ENCODE results near the gene HOXB5.
A peak's percentile ranks its signal among the peaks of the same experiment; 100 is the strongest.

HOXB5 gene

DNA sequence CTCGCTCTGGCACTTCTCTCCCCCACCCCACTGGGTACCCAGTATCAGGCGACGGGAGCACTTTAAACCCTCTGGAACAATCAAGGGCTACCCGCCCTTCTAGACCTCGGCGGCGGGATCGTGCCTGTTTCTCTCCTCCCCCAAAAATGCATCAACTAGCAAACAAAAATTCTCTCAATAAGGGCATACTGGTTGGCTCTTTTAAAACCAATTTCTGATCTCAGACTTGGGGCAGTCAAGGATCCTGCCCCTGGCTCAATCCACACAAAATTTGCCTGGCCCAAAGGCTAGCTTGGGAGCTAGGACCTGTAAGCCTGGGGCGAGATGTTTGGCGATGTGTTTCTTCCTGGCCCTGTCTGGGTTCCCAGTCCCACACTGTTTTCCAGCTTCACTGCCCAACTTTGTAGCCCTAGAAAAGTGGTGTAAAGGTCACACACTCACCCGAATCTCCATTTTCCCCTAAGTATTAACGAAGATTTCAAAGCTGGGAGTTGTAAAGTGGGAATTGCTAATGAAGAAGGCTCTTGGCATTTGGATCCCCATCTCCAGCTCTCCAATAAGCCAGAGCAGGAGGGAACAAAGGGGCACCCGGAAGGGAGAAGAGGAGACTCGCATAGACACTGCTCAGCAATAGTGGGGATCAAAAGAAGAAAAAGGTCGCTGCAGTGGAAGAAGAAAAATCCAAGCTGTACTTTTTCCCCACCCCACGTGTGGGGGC, 34.3 kb downstream of the HOXB5 start:
- DNase-seq: no peak

DNA sequence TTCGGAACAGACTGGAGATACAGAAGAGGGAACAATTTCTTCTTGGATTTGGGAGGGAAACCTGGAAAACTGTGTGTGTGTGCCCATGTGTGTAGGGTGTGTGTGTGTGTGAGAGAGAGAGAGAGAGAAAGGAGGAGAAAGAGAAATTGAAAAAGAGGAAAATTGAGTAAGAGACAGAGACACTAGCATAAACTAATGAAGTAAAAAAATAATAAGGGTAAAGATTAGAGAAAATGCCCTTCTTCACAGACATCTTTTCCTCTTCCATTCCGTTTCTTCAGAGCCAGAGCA, 34.8 kb downstream of the HOXB5 start:
- DNase-seq: no peak

DNA sequence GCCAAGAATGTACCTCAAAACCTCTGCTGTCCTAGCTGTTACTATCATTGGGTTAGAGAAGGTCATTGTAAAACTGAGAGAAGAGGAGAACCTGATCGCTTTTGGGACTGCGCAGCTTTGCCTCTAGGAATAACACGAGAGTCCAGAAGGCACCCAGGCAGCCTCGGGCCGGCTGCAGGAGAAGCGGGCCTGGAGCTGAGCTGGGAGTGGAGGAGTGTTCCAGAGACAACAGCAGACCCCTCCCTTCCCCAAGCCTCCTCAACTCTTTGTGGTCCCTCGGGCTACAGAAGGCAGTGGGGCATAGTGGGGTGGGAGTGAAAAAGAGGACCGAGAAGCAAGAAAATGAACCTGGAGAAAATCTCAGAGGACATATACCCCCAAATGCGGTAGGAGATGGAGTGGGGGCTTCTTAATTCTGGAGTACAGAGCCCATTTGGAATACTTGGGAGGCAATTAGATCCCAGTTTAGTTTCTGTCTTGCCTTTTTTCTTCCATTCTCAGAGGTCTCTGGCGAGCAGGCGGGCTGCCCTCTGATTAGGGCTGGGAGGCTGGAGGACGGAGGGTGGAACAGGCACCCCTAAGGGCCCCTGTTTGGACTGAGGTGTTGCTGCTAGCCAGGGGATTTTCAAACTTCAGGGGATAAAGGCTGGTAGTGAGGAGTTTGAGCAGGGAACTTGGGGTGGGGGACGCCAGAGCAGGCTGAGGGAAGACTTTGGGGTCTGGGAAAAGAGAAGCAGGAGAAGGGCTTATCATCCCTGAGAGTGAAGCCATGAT, 35.3 kb downstream of the HOXB5 start:
- DNase-seq: no peak

DNA sequence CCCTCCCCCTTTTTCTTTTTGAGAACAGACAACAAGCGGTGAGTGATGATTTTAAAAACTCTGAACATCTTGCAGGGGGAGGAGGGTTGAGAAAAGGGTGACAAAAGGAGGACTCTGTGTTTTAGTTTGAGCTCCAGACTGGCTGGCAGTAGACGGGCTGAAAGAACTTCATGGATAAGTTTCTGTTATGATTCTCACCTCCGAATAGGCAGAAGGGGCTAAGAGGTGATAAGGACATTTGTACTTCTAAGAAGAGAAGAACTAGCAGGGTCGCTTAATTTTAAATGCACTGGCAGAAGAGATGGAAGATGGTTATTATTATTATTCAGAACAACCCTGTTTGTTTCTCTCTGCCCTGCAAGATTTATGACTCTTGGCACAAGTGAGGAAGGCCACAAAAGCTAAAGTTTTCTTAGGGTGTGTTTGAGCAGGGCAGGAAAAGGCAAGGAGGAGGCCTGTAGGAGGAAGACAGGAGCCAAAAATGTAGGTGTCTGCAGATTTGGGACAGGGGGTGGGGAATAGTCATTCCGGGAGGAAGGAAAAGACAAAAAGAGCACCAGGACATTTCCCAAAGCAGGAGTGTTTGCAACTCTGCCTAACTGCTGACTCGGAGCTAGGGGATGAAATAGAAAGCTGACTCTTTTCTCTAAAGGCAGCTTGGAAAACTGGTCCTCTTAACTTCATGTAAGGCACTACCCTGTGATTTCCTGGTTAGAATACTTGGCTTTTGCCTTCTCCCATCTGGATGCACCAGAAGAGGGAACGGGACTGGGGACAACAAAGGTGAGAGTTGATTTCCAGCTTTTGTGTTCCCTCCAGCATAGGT, 36.8 kb downstream of the HOXB5 start:
- no peak for DNase-seq

DNA sequence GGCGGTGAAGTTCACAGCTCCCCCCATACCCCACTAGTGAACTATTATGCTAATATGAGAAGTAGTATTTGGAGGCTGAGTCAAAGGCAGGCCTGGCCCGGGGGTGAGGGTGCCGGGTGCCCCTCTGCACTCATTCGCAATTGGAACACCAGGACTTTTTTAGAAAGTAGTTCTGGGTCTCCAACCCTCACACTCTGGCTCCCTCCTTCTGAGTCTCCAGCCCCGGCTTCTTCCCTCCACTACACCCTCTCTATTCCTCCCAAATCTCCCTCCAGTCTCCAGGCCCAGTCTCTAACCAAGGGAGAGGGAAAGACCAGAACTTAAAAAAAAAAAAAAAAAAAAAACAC, 37.4 kb downstream of the HOXB5 start:
- DNase-seq: no peak

DNA sequence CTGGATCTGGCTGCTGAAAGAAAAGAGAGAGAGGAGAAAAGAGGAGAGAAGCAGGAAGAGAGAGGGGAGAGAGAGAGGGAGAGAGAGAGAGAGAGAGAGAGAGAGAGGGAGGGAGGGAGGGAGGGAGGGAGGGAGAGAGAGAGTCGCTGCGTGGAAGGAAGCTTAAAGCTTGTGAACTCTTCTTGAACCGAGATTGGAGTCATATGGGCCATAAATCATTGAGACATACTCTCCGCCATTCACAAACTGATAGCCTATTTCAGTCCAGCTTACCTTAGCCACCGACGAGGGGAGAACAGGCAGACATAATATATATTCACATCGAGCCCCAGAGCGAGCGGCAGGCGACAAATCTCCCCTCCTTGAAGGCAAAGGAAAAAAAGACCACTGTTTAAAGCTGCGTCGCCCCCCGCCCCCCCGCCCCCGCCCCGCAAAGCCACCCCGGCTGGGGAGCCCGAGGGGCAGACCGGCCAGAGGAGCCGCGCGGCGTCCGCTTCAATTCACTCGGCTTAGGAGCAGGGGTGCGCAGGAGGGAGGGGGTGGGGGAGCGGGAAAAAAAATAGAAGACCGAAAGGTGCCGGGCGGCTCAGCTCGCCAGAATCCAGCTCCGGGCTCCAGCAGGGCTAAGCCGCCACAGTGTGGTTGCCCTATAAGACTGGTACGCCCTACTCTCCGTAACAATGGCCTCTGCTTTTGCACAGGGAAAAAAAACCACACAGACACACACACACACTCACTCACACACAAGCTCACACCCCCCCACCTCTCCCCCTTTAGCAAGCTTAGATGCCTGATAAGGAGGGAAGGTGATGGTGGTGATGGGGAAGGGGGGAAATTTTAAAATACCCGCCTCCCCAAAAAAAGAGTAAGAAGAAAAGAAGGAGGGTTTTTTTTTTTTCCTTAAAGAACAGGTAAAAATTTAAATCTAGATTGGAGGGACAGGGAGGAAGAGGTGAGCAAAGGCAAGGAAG, 38.0 kb downstream of the HOXB5 start:
- DNase-seq: peak; percentile 88

DNA sequence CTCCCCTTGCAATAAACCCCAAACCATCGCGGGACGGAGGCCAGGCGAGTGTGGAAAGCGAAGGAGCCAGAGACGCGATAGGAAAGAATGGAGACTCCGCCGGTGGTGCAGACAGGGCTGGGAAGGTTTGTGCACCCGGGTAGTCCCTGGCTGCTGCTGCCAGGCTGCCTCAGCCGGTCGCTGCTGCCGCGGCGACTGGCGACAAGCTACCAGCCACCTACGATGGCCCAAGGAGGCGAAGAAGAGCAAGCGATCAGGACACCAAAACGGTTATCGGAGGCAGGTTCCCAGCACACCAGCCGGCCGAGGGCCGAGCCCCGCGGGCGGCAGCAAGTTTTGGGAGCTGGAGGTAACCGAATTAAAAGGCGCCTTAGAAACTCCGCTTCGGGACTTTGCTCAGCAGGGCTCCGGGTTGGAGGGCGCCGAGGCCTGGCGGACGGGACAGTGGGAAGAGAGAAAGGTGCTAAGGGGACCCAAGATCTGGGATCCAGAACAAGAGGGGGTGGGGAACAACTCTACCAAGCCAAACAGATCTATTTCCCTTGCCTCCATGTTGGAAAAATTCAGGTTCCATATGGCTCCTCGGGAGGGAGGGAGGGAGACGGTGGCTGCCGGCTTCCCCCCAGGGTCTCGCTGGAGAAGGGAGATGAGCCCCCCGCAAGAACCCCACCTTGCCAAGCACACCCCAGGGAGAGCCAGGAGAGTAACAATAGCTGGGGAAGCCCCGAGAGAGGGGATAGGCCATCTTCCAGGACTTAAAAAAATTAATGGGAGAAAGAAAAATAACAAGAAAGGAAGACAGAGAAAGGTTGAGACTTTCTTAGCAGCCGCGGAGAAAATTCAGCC, 38.9 kb downstream of the HOXB5 start:
- no peak for DNase-seq

DNA sequence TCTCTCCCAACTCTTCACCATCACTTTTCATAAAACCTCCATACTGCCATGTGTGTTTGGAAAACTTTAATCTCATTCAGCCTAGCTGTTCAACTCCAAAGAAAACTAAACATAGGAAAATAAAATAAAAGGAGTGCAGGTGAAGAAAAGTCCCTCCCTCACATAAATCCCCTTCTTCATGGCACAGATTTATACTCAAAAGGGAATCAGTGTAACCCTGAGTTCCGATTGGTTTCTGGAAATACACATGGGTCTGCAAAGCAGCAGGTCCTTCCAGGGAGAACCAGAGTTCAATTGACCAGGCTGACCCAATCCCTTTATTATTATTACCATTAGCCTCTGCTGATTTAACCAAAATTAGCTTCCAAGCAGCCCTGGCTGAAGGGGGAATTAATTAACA, 39.8 kb downstream of the HOXB5 start:
- no peak for DNase-seq

DNA sequence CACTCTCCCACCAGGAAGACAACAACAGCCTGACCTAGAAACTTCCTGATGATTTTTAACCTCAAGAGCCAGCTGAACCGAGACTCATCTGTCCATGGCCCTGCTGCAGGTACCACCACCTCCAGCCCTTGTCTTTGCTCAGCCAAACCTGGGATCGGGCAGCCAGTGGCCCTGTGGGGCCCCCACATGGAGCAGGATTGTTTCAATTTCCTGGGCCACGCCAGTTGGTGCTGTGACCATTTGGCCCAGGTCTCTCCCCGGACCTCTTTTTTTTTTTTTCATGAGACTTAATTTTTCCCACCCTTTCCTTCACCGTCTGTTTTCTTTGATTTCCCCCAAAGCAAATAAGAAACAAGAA, 40.4 kb downstream of the HOXB5 start:
- no peak for DNase-seq

DNA sequence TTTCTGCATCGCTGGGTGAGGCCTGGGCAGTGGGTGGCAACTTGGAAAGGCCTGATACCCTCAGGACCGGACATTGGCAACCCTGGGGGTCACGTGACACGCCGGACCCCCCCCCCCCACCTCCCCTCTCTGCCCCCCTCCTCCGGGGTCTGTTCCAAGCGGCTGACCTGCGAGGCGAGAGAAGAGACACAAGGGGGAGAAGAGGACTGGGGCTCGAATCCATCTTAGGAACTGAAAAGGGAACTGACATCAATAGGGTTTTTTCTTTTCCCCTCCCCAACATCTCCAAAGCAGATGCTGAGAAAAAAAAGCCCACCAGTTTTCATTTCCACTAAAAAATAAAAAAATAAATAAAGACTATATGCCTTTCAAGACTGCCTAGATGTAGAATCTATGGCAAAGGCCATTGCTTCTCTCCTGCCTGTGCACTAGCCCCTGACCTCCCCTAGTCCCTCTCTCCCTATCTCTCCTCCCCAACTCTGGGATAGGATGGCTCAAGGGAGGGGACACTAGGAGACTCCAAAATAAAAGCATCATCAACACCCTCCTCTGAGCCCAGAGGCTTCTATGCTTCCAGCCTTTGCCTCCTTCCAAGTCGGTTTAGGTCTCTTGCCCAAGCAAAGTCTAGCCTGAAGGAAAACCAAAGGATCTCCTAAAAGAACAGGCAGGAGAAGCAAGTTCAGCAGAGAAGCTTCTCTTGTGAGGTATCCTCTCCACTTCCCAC, 41.0 kb downstream of the HOXB5 start:
- DNase-seq: no peak

DNA sequence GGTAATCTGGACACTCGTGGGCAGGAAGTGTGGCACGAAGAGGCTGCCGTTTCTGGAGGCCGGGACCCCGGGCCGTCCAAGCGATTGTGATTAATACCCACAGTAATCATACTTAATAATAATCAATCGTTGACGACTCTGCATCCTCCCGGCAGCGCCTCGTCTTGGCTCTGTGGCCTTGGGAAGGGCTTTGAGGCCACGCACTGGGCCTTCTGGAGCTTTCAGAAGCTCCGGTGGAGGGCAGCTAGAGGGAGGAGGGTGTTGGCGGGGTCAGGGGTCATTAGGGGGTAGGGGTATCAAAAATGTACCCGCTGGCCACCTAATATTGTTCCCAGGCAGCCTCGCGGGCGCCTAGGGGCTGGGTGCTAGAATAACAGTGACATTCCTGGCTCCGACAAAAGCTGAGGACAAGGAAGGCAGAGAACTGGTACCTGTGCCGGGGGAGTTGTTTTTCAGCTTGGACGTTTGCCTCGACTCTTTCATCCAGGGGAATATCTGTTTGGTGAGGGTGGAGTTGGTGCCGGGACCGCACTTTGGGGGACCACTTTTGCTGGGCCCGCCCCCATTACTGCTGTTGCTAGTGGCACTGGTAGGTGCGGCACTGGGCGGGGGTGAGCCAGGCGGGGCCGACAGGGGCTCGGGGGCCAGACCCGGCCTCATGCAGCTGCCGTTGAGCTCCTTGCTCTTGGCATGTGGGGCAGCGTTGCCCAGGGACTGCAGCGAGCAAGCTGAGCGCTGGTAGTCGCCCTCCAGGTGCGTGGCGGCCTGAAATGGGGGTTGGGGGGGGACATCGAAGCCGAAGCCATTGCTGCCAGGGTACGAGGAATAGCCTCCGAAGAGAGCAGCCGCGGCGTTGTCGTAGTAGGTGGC, 41.7 kb downstream of the HOXB5 start:
- DNase-seq: no peak

DNA sequence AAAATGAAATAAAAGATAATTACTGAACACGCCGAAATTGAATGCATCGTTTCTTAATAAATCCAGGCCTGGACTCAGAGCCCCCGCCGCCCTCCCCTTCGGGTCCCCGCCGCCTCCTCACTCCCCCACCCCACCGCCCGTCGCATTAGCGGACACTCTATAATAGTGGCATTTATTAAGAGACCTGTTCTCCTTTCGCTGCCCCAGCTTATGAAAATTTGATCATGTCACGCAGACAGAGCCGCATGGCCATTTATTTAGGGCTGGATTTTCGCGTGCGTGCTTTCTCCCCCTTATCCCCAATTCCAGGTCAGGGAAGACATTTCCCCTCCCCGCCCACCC, 42.4 kb downstream of the HOXB5 start:
- DNase-seq: no peak

DNA sequence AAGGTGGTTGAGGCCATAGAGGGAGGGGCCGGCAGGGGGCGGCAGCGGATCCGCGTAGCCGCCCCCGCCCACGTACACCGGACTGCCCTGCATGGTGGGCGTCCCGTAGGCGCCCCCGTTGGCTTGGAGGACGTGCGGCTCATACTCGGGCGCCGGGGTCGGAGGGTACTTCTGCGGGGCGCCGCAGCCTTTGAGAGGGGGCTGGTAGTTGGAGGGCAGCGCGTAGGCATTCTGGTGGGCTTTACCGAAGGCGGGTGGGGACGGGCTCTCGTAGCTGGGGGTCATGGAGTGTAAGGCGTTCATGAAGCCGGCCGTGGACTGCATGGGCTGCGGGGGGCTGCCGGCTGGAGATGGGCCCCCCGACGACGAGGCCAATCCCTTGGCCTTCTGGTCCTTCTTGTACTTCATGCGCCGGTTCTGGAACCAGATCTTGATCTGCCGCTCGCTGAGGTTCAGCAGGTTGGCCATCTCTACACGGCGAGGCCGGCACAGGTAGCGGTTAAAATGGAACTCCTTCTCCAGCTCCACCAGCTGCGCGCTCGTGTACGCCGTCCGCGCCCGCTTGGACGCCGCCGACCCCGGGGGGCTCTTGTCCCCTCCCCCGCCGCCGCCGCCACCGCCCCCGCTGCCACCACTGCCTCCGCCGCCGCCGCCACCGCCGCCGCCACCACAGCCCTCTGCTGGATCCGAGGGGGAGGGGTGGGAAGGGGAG, 42.9 kb downstream of the HOXB5 start:
- no peak for DNase-seq

DNA sequence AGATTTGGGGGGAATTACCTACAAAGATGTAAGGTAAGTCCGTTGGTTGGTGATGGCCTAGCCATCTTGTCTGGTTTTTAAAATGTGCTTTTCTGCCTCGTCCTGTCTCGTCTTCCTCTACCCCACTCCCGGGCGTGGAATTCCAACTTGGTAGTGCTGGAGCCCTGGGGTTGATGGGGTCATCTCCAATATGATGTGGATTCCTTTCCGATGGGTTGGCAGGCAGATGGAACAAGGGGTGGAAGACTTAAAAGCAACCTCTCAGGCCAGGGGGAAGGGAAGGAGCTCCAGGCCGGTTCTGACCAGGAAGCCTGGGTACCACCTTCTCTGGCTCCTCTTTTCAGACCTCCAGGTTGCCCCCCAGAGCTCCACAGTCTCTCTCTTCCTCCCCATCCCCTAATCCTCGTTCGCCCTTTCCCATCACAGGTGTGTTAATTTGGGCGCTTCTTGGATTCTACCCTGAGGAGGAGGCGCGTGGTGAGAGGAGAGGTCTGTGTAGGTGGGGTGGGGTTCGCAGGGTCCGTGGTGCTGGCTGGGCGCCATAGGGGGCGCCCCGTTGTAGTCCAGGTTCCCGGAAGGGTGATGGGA, 43.6 kb downstream of the HOXB5 start:
- no peak for DNase-seq

DNA sequence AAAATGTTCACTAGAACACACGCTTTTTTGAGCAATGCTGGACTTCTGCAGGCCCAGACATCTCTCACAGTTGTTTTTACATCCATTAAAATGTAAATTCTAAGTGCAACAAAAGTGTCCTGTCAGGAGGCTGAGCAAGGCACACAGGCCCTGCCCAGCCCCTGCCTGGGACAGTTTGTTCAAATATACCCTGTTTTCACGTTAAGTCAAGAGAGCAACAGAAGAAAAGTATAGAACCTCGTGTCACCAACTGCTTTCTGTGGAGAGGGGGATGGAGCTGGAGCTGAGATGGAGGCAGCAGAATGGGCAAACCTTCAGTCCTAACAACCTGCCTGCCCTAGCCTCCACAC, 44.3 kb downstream of the HOXB5 start:
- no peak for DNase-seq

DNA sequence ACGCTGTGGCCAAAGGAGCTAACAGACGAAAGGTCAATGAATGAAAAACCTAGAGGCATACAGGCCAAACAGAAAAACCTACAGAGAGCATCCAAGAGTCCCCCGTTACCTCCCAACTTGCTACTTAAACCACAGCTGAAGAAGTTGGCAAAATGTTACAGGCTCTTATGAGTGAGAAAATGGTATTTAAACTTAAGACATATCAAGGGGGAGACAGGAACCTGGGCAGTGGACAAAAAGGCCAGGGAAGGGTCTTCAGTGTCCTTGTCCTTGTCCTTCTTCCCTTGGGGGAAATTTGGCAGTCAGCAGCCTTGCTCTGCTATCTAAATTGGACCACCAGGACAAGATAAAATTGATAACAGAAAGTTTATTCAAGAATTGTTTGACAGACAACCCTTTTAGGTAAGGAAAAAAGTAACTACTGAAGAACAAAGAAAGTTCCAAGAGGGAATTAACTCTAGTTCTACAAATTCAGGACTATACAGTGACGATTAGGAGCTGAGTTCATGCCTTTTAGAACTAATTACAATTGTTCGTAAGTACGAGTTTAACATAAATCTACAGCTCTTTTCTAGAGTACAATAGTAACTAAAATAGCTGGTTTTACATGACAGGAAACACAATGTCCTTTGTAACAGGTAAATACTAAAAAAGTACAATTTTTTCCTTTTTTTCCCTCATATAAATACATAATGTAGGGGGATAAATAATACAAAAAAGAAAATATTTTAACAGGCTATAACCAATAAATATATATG, 44.9 kb downstream of the HOXB5 start:
- no peak for DNase-seq

DNA sequence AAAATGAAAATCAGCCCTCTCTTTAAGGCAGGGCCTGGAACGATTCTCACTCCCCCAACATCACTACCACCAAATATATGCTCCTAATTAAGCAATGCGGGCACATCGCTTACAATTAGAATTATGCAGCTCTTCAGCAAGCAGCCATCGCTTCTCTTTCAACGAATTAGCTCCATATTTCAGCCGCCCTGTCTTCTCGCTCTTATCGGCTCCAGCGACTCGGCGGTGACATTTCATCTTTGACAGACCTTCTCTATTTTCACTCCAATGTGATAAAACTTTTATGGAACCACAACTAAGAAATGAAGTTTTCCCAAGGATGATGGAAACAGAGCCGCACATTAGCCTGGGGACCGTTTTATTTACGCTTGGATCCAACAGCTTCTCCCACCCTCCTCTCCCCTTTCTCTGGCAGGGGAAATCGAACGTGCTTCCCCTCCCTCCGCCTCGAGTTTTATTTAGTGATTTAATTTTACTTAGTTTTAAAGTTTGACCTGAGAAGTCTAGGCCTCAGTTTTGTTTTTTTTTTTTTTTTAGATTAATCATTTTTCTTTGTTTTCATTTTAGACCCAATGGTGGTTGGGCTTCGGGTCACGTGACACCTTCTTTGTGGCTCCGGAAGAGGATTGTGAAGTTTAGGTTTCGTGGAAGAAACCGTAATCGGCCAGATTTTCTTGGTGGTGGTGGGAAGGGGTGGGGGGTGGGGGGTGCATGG, 45.6 kb downstream of the HOXB5 start:
- DNase-seq: no peak
